Muscle of leg (tissue), 11 donors: Measurements from ENCODE around the gene NCOA6. TPM values are rescaled to one million over a fixed set of nuclear protein-coding genes. Genes with fewer than 3 reads are reported as not detected.
"Not testable (repeated sequence)": the region's sequence is repeated elsewhere in the genome, so short reads cannot be mapped to it uniquely, and the experiment has no call there.

ENCODE experiments used
- DNase-seq: peaks from one replicate; pipeline ENCODE4 v3.0.0; 2013
- H3K27ac ChIP-seq: one replicate; pipeline ENCODE4 v1.5.1; 2013; ENCODE audit warnings: mild to moderate bottlenecking, low read length, control low read depth
- H3K27me3 ChIP-seq: one replicate; pipeline ENCODE4 v1.6.1; 2013; ENCODE audit warnings: low read length; ENCODE audit not compliant: control insufficient read depth, insufficient read depth
- H3K36me3 ChIP-seq: one replicate; pipeline ENCODE4 v1.6.1; 2013; ENCODE audit warnings: low read length; ENCODE audit not compliant: control insufficient read depth, insufficient read depth
- H3K4me1 ChIP-seq: one replicate; pipeline ENCODE4 v1.6.1; 2013; ENCODE audit warnings: low read length; ENCODE audit not compliant: control insufficient read depth, insufficient read depth
- H3K4me3 ChIP-seq: one replicate; pipeline ENCODE4 v1.5.1; 2013; ENCODE audit warnings: low read length, control low read depth
- H3K9me3 ChIP-seq: replicated peaks from 2 replicates; pipeline ENCODE4 v1.6.1; 2013; ENCODE audit warnings: low read depth, low read length; ENCODE audit not compliant: control insufficient read depth
- WGBS: methylation state at CpG from one replicate; pipeline ENCODE4 v1.1.5; 2013; ENCODE audit warnings: missing lambda C conversion rate; ENCODE audit not compliant: insufficient coverage; 5-methylcytosine and 5-hydroxymethylcytosine counted together
- polyA plus RNA-seq, 8 donors: library from polyadenylated mRNA; unstranded; fragments of 120-200 nt; gene quantifications; one replicate each; pipeline versions ENCODE4 v1.2.1 to v1.2.3, GENCODE V29; 2013; ENCODE audit warnings: inconsistent platforms in 1 of 8, low replicate concordance in 1 of 8; ENCODE audit not compliant: insufficient read length in 8 of 8, insufficient read depth in 1 of 8
- total RNA-seq: library from RNA; stranded (reverse); fragments of 120-200 nt; gene quantifications from one replicate; pipeline ENCODE4 v1.2.4, GENCODE V29; 2013

NCOA6 gene
- total and polyA plus RNA-seq, 9 donors, result 11.3 to 30.0 (median 26.7) TPM

- H3K27ac ChIP-seq, result no peak overlapping the region
Measured at GRCh38 chr20:34808583-34808982, 16.9 kb downstream of the NCOA6 start.

GRCh38 chr20:34807944-34808465, 17.4 kb downstream of the NCOA6 start:
- H3K36me3 ChIP-seq, H3K4me1 ChIP-seq, H3K4me3 ChIP-seq, H3K27me3 ChIP-seq, H3K27ac ChIP-seq, H3K9me3 ChIP-seq, DNase-seq: not testable (repeated sequence)
- 91% methylated on average over 6 of the region's 8 CpGs for WGBS

More at GRCh38 chr20:34808583-34808982, 16.9 kb downstream of the NCOA6 start:
- H3K36me3 ChIP-seq, result peaks cover 3% of the 10 kb centered on the region
- H3K27me3 ChIP-seq, result no peaks in the 10 kb centered on the region
- no peak for DNase-seq
- H3K4me1 ChIP-seq, result no peaks in the 10 kb centered on the region
- H3K9me3 ChIP-seq, result no peaks in the 10 kb centered on the region
- WGBS, result 98% methylated on average over 5 of the region's 5 CpGs
- H3K4me3 ChIP-seq, result no peak overlapping the region

GRCh38 chr20:34806255-34806654, 19.2 kb downstream of the NCOA6 start:
- Histone ChIP-seq H3K4me3 (no peak overlapping the region), H3K36me3 (peaks cover 3% of the 10 kb centered on the region), H3K27me3 (no peaks in the 10 kb centered on the region), H3K4me1 (no peaks in the 10 kb centered on the region), H3K9me3 (no peaks in the 10 kb centered on the region), H3K27ac (no peak overlapping the region)
- DNase-seq, result no peak

- Histone ChIP-seq H3K4me3 (no peak overlapping the region), H3K4me1 (no peaks in the 10 kb centered on the region), H3K27ac (no peak overlapping the region), H3K9me3 (peaks cover 2% of the 10 kb centered on the region), H3K36me3 (no peaks in the 10 kb centered on the region), H3K27me3 (no peaks in the 10 kb centered on the region)
- no peak for DNase-seq
Measured at GRCh38 chr20:34798871-34799270, 26.6 kb downstream of the NCOA6 start.

GRCh38 chr20:34798328-34798727, 27.1 kb downstream of the NCOA6 start:
- Histone ChIP-seq H3K4me3 (no peak overlapping the region), H3K9me3 (peaks cover 2% of the 10 kb centered on the region), H3K27ac (no peak overlapping the region), H3K27me3 (no peaks in the 10 kb centered on the region), H3K36me3 (no peaks in the 10 kb centered on the region), H3K4me1 (no peaks in the 10 kb centered on the region)
- WGBS, result 100% methylated on average over 1 of the region's 3 CpGs
- DNase-seq, result no peak

- Histone ChIP-seq H3K36me3 (no peaks in the 10 kb centered on the region), H3K9me3 (peaks cover 2% of the 10 kb centered on the region), H3K4me3 (no peak overlapping the region), H3K4me1 (no peaks in the 10 kb centered on the region), H3K27me3 (no peaks in the 10 kb centered on the region), H3K27ac (no peak overlapping the region)
- WGBS, result 90% methylated on average over 3 of the region's 8 CpGs
- peak; percentile 11 for DNase-seq
Measured at GRCh38 chr20:34797012-34797995, 28.1 kb downstream of the NCOA6 start.

GRCh38 chr20:34794006-34794585, 31.4 kb downstream of the NCOA6 start:
- no peak for DNase-seq
- Histone ChIP-seq H3K36me3 (peaks cover 9% of the 10 kb centered on the region), H3K27me3 (no peaks in the 10 kb centered on the region), H3K27ac (no peak overlapping the region), H3K9me3 (peaks cover 2% of the 10 kb centered on the region), H3K4me1 (no peaks in the 10 kb centered on the region), H3K4me3 (no peak overlapping the region)
- no CpG with 5 or more reads among the region's 2 CpGs for WGBS

GRCh38 chr20:34792687-34793363, 32.6 kb downstream of the NCOA6 start:
- no peak overlapping the region for H3K4me3 ChIP-seq
- no peaks in the 10 kb centered on the region for H3K4me1 ChIP-seq
- 100% methylated on average over 2 of the region's 4 CpGs for WGBS
- H3K36me3 ChIP-seq, result peaks cover 15% of the 10 kb centered on the region
- H3K9me3 ChIP-seq, result peaks cover 2% of the 10 kb centered on the region
- DNase-seq, result no peak
- H3K27me3 ChIP-seq, result no peaks in the 10 kb centered on the region
- no peak overlapping the region for H3K27ac ChIP-seq

- Histone ChIP-seq H3K36me3 (peaks cover 21% of the 10 kb centered on the region), H3K27me3 (no peaks in the 10 kb centered on the region), H3K27ac (no peak overlapping the region), H3K9me3 (no peaks in the 10 kb centered on the region), H3K4me1 (no peaks in the 10 kb centered on the region), H3K4me3 (no peak overlapping the region)
- 40% methylated on average over 1 of the region's 2 CpGs for WGBS
- peak; percentile 12 for DNase-seq
Measured at GRCh38 chr20:34791289-34792020, 34.0 kb downstream of the NCOA6 start.
